Glutamatergic neuron (in vitro differentiated cells): Measurements from ENCODE around the gene MAP3K2. TPM values are rescaled to one million over a fixed set of nuclear protein-coding genes. Genes with fewer than 3 reads are reported as not detected.

Source experiments
- DNase-seq: peaks from one replicate; pipeline ENCODE4 v3.0.0; 2022
- H3K27ac Mint-ChIP-seq: one replicate; pipeline ENCODE4 v1.8.0; 2020; ENCODE audit warnings: mild to moderate bottlenecking, mixed read lengths, inconsistent platforms; ENCODE audit not compliant: unreplicated experiment
- H3K27me3 Mint-ChIP-seq: one replicate; pipeline ENCODE4 v1.8.0; 2020; ENCODE audit warnings: mild to moderate bottlenecking, moderate library complexity, mixed read lengths, inconsistent platforms; ENCODE audit not compliant: unreplicated experiment
- H3K36me3 Mint-ChIP-seq: one replicate; pipeline ENCODE4 v1.8.0; 2020; ENCODE audit warnings: mild to moderate bottlenecking, mixed read lengths, inconsistent platforms; ENCODE audit not compliant: unreplicated experiment
- H3K4me1 Mint-ChIP-seq: one replicate; pipeline ENCODE4 v1.8.0; 2020; ENCODE audit warnings: mild to moderate bottlenecking, low read depth, mixed read lengths, inconsistent platforms; ENCODE audit not compliant: unreplicated experiment
- H3K4me3 Mint-ChIP-seq: one replicate; pipeline ENCODE4 v1.8.0; 2020; ENCODE audit warnings: mild to moderate bottlenecking, mixed read lengths, inconsistent platforms; ENCODE audit not compliant: unreplicated experiment
- H3K9me3 Mint-ChIP-seq: one replicate; pipeline ENCODE4 v1.8.0; 2020; ENCODE audit warnings: mild to moderate bottlenecking, moderate library complexity, mixed read lengths, inconsistent platforms; ENCODE audit not compliant: unreplicated experiment
- total RNA-seq: library from RNA; stranded (reverse); fragmentation: NEBNext Ultra II Directional; extraction: Animal tissue kit (Norgen Biotek cat#: 25700); gene quantifications from one replicate; pipeline ENCODE4 v1.2.1, GENCODE V29; 2021; ENCODE audit not compliant: unreplicated experiment
- TF ChIP-seq, protein P1 (sequence below): fragments of 200-600 bp; sonication (generic); IDR thresholded peaks from one replicate; pipeline ENCODE4 v1.5.0; 2021; ENCODE audit not compliant: partially characterized antibody, unreplicated experiment

MAP3K2 gene
- total RNA-seq, 1 donor from 2014 or later: 42.7 TPM

DNA sequence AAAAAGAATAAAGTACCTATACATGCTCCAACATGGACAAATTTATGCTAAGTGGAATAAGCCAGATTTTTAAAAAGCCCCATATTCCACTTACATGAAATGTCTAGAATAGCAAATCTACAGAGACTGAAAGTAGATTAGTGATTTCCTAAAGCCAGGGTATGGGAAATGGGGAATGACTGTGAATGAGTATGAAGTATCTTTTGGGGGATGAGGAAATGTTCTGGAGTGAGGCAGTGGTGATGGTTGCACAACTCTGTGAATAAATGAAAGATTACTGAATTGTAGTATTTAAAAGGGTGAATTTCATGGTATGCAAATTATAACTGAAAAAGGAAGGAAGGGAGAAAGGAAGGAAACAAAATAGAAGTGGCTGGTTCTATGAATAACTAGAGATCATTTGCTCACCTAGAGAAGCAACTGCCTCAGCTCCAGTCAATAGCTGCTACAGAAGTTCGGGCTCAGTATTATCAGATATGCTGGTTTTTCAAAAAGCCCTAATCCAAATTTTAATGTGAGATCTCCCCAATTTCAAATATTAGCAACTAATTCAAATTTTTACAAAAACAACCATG, 39.3 kb downstream of the MAP3K2 start:
- no peak overlapping the region for H3K4me3 Mint-ChIP-seq
- no peak overlapping the region for H3K27ac Mint-ChIP-seq
- H3K4me1 Mint-ChIP-seq: peaks cover 6% of the 10 kb centered on the region
- TF ChIP-seq, protein P1, sequence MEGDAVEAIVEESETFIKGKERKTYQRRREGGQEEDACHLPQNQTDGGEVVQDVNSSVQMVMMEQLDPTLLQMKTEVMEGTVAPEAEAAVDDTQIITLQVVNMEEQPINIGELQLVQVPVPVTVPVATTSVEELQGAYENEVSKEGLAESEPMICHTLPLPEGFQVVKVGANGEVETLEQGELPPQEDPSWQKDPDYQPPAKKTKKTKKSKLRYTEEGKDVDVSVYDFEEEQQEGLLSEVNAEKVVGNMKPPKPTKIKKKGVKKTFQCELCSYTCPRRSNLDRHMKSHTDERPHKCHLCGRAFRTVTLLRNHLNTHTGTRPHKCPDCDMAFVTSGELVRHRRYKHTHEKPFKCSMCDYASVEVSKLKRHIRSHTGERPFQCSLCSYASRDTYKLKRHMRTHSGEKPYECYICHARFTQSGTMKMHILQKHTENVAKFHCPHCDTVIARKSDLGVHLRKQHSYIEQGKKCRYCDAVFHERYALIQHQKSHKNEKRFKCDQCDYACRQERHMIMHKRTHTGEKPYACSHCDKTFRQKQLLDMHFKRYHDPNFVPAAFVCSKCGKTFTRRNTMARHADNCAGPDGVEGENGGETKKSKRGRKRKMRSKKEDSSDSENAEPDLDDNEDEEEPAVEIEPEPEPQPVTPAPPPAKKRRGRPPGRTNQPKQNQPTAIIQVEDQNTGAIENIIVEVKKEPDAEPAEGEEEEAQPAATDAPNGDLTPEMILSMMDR: no peak
- no peak for DNase-seq
- no peaks in the 10 kb centered on the region for H3K27me3 Mint-ChIP-seq
- peaks cover 4% of the 10 kb centered on the region for H3K9me3 Mint-ChIP-seq
- peaks cover 11% of the 10 kb centered on the region for H3K36me3 Mint-ChIP-seq

DNA sequence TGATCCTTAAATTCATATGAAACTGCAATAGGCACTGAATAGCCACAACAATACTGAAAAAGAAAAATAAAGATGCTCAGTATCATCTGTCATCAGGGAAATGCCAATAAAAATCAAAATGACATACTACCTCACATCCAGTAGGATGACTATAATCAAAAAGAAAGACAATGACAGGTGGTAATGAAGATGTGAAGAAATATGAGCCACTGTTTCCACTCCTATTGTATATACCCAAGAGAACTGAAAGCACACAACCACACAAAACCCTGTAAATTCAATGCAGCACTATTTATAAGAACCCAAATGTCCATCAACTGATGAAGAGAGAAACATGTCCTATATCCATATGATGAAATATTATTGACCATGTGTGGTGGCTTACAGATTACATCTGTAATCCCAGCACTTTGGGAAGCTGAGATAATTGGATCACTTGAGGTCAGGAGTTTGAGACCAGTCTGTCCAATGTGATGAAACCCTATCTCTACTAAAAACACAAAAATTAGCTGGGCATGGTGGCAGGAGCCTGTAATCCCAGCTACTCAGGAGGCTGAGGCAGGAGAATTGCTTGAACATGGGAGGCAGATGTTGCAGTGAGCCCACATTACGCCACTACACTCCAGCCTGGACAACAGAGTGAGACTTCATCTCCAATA, 39.9 kb downstream of the MAP3K2 start:
- peaks cover 6% of the 10 kb centered on the region for H3K4me1 Mint-ChIP-seq

DNA sequence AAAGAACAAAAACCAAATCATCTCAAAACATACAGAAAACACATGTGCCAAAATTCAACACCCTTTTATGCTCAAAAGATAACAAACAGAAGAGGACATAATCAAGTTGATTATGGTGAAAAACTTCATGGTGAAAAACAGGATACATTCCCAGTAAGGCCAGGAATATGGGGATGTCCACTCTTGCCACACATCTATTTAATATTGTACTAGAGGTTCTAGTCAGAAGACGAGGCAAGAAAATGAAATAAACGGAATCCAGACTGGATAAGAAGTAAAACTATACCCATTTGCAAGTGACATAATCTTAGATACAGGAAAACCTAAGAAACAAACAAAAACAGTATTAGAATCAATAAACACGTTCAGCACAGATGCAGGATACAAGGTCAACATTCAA, 40.8 kb downstream of the MAP3K2 start:
- Mint-ChIP-seq H3K4me1 (peaks cover 6% of the 10 kb centered on the region), H3K27ac (no peak overlapping the region), H3K27me3 (no peaks in the 10 kb centered on the region), H3K4me3 (no peak overlapping the region), H3K9me3 (peaks cover under 1% of the 10 kb centered on the region), H3K36me3 (peaks cover 6% of the 10 kb centered on the region)
- DNase-seq: no peak
- TF ChIP-seq, protein P1: no peak

More for the DNA sequence above, 39.9 kb downstream of the MAP3K2 start:
- H3K4me3 Mint-ChIP-seq: no peak overlapping the region
- H3K9me3 Mint-ChIP-seq: peaks cover 4% of the 10 kb centered on the region
- H3K27me3 Mint-ChIP-seq: no peaks in the 10 kb centered on the region
- TF ChIP-seq, protein P1: no peak
- H3K27ac Mint-ChIP-seq: no peak overlapping the region
- DNase-seq: no peak
- peaks cover 11% of the 10 kb centered on the region for H3K36me3 Mint-ChIP-seq

DNA sequence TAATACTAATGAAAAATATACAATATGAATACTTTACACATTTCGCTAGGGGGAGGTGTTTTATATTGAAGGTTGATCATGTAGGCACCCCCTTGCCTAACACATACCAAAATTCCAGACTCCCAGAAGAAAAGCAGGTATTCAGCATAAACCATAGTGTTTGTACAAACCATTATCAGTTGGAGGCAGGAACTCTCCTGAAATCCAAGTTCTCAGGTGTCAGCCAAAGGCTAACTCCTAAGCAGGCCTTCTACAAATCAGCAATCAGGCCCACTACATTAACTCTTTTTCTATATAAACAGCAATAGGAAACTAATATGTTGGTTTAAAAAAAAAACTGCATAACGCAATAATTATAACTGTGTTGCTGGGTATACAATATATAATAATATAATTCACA, 44.5 kb downstream of the MAP3K2 start:
- H3K4me3 Mint-ChIP-seq: no peak overlapping the region
- TF ChIP-seq, protein P1: no peak
- H3K27ac Mint-ChIP-seq: no peak overlapping the region
- H3K4me1 Mint-ChIP-seq: peaks cover 6% of the 10 kb centered on the region
- no peaks in the 10 kb centered on the region for H3K27me3 Mint-ChIP-seq
- no peak for DNase-seq
- H3K9me3 Mint-ChIP-seq: no peaks in the 10 kb centered on the region
- no peaks in the 10 kb centered on the region for H3K36me3 Mint-ChIP-seq

DNA sequence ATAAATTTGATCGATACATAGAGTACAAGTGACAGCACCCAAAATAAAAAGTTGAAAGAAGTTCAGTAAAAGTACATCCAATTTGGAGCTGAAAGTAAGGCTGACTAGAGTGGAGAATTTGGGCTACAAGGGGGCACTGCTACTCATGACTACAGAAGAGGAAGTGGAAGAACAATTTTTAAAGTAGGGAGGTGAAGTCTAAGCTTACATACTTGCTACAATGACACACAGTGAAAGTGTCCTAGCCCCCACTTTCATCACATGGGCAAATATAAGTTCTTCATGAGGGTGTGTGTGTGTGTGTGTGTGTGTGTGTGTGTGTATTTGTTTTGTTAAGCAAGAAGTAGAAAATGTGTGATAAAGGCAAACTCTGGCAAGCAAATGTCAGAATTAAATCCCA, 45.7 kb downstream of the MAP3K2 start:
- Mint-ChIP-seq H3K9me3 (no peaks in the 10 kb centered on the region), H3K27ac (no peak overlapping the region), H3K4me3 (no peak overlapping the region), H3K27me3 (no peaks in the 10 kb centered on the region), H3K4me1 (peaks cover 3% of the 10 kb centered on the region), H3K36me3 (no peaks in the 10 kb centered on the region)
- no peak for DNase-seq
- TF ChIP-seq, protein P1: no peak
